ENCODE data around the gene LRRC28.

DNA sequence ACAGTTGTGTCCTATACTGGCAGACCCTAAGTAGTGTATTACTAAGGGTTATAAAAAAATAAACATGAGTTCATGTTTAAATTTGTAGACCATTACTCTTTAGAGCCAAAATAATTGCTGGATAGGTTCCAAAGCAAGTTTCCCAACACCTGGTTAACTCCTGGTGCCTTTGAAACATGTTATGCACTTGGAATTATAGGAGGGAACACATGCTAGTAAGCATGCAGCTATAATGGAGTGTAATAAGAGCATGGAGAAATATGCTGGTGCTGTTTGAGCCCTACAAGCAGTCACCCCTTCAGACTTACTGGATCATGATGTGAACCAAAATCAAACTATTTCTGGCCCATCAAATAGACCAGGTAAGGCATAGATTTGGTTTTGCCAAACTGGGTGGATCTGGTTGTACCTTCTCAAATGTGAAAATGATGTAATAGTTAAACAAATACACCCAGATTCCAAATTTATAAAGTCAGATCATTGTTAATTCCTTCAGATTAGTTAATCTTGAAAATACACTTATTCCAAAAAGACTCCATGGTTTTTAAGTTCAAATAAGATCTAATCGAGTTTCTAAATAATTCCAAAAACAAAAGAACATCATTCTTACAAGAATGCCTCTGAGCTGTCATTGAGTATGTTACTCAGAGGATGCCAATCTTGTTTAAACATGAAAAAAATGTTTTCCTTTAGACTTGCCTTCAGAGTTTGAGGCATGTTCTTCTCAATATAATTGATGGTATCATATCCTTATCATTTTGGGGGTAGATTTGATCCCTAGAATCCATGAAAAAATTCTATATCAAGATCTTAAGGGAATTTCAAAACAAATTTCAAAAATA is 69.3 kb downstream of the LRRC28 start:
- TF ChIP-seq YY1 (IDR thresholded peaks at IDR 0.05; ENCODE audit: insufficient read depth, insufficient read length) (no peak), SUZ12 (IDR thresholded peaks at IDR 0.05; ENCODE audit: extremely low read depth, insufficient read depth, insufficient read length) (no peak), ZNF274 (IDR thresholded peaks at IDR 0.05; ENCODE audit: low read depth, low read length) (no peak)

Measured in NT2/D1 (cell line).